LNCaP clone FGC (cell line): Measurements from ENCODE around the gene ADAMTS14.

Experiments
- DNase-seq: peaks from one replicate; pipeline ENCODE4 v3.0.0-alpha.2; 2011; ENCODE audit warnings: low read depth
- H3K4me3 ChIP-seq: 2 replicates; pipeline ENCODE4 v1.5.1; 2011; ENCODE audit warnings: mild to moderate bottlenecking, low read depth, low read length, control low read depth
- TF ChIP-seq, protein P1 (sequence below): IDR thresholded peaks from 2 replicates; pipeline ENCODE4 v1.5.1; 2012; ENCODE audit warnings: mild to moderate bottlenecking; ENCODE audit not compliant: control insufficient read depth, insufficient read depth; ENCODE audit errors: extremely low read depth

The ADAMTS14 gene

DNA sequence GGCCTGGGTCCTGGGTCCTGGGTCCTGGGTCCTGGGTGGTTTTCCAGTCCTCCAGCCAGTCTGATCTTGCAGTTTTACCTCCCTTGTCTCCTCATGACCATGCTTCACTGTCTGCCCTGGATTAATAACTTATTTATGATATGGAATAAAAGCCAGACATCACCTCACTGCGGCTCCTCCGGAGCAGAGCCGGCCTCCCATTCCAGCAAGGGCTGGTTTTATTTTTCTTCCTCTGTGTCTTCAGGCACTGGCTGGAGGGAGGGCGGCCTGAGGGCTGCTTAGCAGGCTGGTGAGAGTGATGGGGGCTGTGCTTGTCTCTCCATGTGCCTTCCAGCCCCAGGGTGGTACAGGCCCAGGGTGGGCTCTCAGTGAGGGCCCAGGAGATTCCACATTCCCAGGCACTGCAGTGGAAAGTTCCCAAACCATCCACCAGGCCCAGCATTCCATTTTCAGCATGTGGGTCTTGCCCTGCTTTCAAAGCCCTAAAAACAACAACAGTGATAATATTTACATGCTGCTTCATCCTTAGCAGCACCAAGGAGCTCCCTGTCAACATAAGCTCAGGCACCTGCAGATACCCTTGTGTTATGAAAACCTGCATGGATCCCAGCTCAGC, 12.6 kb downstream of the ADAMTS14 start:
- TF ChIP-seq, protein P1, sequence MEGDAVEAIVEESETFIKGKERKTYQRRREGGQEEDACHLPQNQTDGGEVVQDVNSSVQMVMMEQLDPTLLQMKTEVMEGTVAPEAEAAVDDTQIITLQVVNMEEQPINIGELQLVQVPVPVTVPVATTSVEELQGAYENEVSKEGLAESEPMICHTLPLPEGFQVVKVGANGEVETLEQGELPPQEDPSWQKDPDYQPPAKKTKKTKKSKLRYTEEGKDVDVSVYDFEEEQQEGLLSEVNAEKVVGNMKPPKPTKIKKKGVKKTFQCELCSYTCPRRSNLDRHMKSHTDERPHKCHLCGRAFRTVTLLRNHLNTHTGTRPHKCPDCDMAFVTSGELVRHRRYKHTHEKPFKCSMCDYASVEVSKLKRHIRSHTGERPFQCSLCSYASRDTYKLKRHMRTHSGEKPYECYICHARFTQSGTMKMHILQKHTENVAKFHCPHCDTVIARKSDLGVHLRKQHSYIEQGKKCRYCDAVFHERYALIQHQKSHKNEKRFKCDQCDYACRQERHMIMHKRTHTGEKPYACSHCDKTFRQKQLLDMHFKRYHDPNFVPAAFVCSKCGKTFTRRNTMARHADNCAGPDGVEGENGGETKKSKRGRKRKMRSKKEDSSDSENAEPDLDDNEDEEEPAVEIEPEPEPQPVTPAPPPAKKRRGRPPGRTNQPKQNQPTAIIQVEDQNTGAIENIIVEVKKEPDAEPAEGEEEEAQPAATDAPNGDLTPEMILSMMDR, result no peak
- no peak for DNase-seq
- no peak overlapping the region for H3K4me3 ChIP-seq

- DNase-seq, result no peak
- TF ChIP-seq, protein P1, result no peak
- no peak overlapping the region for H3K4me3 ChIP-seq
Observed at GRCh38 chr10:70685455-70685911, 13.2 kb downstream of the ADAMTS14 start.

DNA sequence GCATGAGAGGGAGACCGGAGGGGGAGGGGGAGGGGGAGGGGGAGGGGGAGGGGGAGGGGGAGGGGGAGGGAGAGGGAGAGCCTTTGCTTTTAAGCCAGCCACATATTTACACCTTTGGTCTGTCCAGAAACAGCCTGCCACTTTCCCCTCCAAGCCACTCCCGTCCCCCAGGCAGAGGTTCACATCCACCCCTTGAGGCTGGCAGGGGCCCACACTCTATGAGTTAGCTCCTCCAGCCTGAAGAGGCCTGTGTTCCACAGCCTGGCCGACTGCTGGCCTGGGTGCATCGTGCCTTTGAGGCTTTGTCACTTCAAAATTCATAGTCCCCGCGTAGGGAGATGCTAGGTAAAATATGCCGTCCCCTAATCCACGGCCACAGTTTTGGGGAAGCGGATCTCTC, 16.5 kb downstream of the ADAMTS14 start:
- DNase-seq, result no peak
- TF ChIP-seq, protein P1, result no peak
- no peak overlapping the region for H3K4me3 ChIP-seq

DNA sequence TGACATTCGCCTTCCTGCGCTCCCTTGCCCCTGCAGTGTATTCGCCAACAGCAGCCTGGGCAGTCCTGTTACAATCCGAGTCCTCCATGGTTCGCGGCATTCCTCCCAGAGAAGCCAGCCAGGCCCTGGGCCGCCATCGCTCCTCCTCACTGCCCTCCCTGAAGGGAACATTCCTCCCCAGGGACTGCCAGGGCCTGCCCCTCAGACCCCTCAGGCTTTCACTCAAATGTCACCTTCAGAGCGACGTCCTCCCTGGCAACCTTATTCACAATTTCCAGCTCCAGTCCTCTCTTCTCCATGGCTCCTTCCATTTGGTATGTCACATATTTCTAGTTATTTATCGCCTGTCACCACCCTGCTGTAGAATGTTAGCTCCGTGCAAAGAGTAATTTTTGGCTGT, 17.4 kb downstream of the ADAMTS14 start:
- no peak for DNase-seq
- TF ChIP-seq, protein P1, result no peak
- no peak overlapping the region for H3K4me3 ChIP-seq

- no peak for DNase-seq
- TF ChIP-seq, protein P1, result no peak
- H3K4me3 ChIP-seq, result no peak overlapping the region
Observed at GRCh38 chr10:70690589-70690988, 18.3 kb downstream of the ADAMTS14 start.

DNA sequence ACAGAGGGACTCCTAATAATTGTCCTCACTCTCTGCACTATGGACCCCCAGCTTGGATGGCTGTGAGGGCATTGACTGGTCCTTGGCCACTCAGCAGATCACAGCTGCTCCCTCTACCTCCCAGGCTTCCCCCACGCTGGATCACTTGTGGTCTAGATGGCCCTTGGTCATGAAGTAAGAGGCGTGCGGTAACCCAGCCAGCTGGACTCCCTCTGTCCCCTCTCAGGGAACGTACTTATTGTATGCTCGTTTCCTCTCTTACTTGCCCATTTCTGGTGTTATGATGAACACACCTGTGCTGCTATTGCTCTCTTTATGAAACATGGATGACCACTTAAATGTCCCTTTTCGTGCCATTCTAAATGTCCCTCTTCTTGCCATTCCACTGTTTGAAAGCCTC, 19.3 kb downstream of the ADAMTS14 start:
- DNase-seq, result no peak
- H3K4me3 ChIP-seq, result no peak overlapping the region
- TF ChIP-seq, protein P1, result no peak

GRCh38 chr10:70692043-70692603, 19.8 kb downstream of the ADAMTS14 start:
- DNase-seq, result no peak
- TF ChIP-seq, protein P1, result no peak
- H3K4me3 ChIP-seq, result no peak overlapping the region
